ENCODE data around the gene MBNL2. TPM values are rescaled to one million over a fixed set of nuclear protein-coding genes. Genes with fewer than 3 reads are reported as not detected.

MBNL2 gene
- total and polyA plus RNA-seq, 2 of the 13 experiments (the other 11 are each of a cell fraction or from before 2014, with no cell fraction given), result 30.8 to 59.0 TPM

- no peak for TF ChIP-seq AHDC1 (CRISPR knock-in tag; IDR thresholded peaks at IDR 0.05; ENCODE audit: borderline replicate concordance)
- no peak for TF ChIP-seq ZNF33A (CRISPR knock-in tag; IDR thresholded peaks at IDR 0.05; ENCODE audit: borderline replicate concordance)
- no peak for TF ChIP-seq KLF16 (CRISPR knock-in tag; IDR thresholded peaks at IDR 0.05)
- no peak for TF ChIP-seq SRF (IDR thresholded peaks at IDR 0.05; ENCODE audit: low read depth, low read length)
- no peak for TF ChIP-seq ZNF276 (CRISPR knock-in tag; IDR thresholded peaks at IDR 0.05; ENCODE audit: low read depth)
- no peak for TF ChIP-seq ZFP41 (CRISPR knock-in tag; IDR thresholded peaks at IDR 0.05; ENCODE audit: borderline replicate concordance)
- TF ChIP-seq ZNF619 (CRISPR knock-in tag; IDR thresholded peaks at IDR 0.05), result no peak
- TF ChIP-seq ZNF674 (CRISPR knock-in tag; IDR thresholded peaks at IDR 0.05; ENCODE audit: low read depth), result no peak
- no peak for TF ChIP-seq IRX3 (CRISPR knock-in tag; IDR thresholded peaks at IDR 0.05; ENCODE audit: borderline replicate concordance, low read depth)
- TF ChIP-seq KLF12 (CRISPR knock-in tag; IDR thresholded peaks at IDR 0.05; ENCODE audit: borderline replicate concordance), result no peak
- no peak for TF ChIP-seq PATZ1 (CRISPR knock-in tag; IDR thresholded peaks at IDR 0.05)
- no peak for TF ChIP-seq ATF1 (CRISPR knock-in tag; IDR thresholded peaks at IDR 0.05)
- TF ChIP-seq ELK4 (CRISPR knock-in tag; IDR thresholded peaks at IDR 0.05; ENCODE audit: borderline replicate concordance), result no peak
- no peak for TF ChIP-seq TFE3 (CRISPR knock-in tag; IDR thresholded peaks at IDR 0.05)
Measured at GRCh38 chr13:97328222-97328790, 106.2 kb downstream of the MBNL2 start (continued).
